ENCODE measurements around the gene ECD.

Gene ECD

GRCh38 chr10:73095481-73096021 lies 72.3 kb downstream of the ECD start:
- TF ChIP-seq GATA3 (IDR thresholded peaks at IDR 0.05; ENCODE audit: low read depth, low read length): no peak
- TF ChIP-seq GATA2 (IDR thresholded peaks at IDR 0.05; ENCODE audit: low read depth, low read length): no peak

GRCh38 chr10:73094986-73095480 lies 72.8 kb downstream of the ECD start:
- TF ChIP-seq GATA3 (IDR thresholded peaks at IDR 0.05; ENCODE audit: low read depth, low read length) (no peak), GATA2 (IDR thresholded peaks at IDR 0.05; ENCODE audit: low read depth, low read length) (no peak)

- TF ChIP-seq GATA2 (IDR thresholded peaks at IDR 0.05; ENCODE audit: low read depth, low read length) (no peak), GATA3 (IDR thresholded peaks at IDR 0.05; ENCODE audit: low read depth, low read length) (no peak)
Observed at GRCh38 chr10:73093922-73094850, 73.6 kb downstream of the ECD start.

GRCh38 chr10:73092830-73093229 lies 75.0 kb downstream of the ECD start:
- no peak for TF ChIP-seq GATA3 (IDR thresholded peaks at IDR 0.05; ENCODE audit: low read depth, low read length)
- TF ChIP-seq GATA2 (IDR thresholded peaks at IDR 0.05; ENCODE audit: low read depth, low read length): no peak

DNA sequence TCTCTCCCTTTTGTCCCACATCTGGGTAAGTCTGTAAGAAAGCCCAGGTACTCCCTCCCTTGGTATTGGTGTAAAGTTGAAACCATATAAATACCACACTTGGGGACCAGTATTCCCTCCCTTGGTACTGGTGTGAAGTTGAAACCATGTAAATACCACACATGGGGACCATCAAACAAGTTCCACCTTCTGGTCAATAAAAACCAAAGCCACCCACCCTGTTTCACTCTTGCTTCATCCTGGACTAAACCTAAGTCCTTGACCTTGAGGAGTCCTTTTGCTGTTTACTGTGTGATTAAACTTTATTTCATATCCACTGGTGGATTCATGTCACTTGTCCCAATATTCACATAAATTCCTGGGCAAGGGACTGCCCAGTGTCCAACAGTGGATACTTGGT lies 79.5 kb downstream of the ECD start:
- no peak for TF ChIP-seq GATA2 (IDR thresholded peaks at IDR 0.05; ENCODE audit: low read depth, low read length)
- no peak for TF ChIP-seq GATA3 (IDR thresholded peaks at IDR 0.05; ENCODE audit: low read depth, low read length)

GRCh38 chr10:73086816-73087215 lies 81.0 kb downstream of the ECD start:
- TF ChIP-seq GATA2 (IDR thresholded peaks at IDR 0.05; ENCODE audit: low read depth, low read length) (no peak), GATA3 (IDR thresholded peaks at IDR 0.05; ENCODE audit: low read depth, low read length) (no peak)

DNA sequence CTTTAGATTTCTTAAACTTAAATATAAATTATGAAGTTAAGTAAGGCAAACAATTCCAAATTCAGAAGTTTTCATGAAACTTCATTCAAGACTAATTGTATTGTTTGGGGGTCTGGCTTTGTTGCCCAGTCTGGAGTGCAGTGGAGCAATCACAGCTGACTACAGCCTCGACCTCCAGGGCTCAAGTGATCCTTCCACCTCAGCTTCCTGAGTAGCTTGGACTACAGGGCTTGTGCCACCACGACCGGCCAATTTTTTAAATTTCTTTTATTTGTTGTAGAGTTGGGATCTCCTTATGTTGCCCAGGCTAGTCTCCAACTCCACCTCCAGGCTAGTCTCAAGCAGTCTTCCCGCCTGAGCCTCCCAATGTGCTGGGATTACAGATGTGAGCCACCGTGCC lies 83.6 kb downstream of the ECD start:
- no peak for TF ChIP-seq GATA2 (IDR thresholded peaks at IDR 0.05; ENCODE audit: low read depth, low read length)
- no peak for TF ChIP-seq GATA3 (IDR thresholded peaks at IDR 0.05; ENCODE audit: low read depth, low read length)

Data from SH-SY5Y (cell line).